Liver (tissue), 9 donors: ENCODE results near the gene SEC24C. TPM values are rescaled to one million over a fixed set of nuclear protein-coding genes. Genes with fewer than 3 reads are reported as not detected.

ENCODE experiments used
- DNase-seq: peaks from one replicate; pipeline ENCODE4 v3.0.0-alpha.2; 2017; ENCODE audit warnings: low spot score
- H3K27ac ChIP-seq, 2 donors: one replicate each; pipeline ENCODE4 v1.7.0; 2013; ENCODE audit warnings: inconsistent platforms in 2 of 2, low read length in 2 of 2, control low read depth in 1 of 2, low read depth in 1 of 2, mild to moderate bottlenecking in 1 of 2
- H3K27me3 ChIP-seq, 4 donors: one replicate each; pipeline versions ENCODE4 v1.6.1 to v1.7.0; 2013; ENCODE audit warnings: low read length in 3 of 4, inconsistent platforms in 1 of 4, mild to moderate bottlenecking in 1 of 4, moderate library complexity in 1 of 4; ENCODE audit not compliant: control insufficient read depth in 4 of 4, insufficient read depth in 4 of 4
- H3K36me3 ChIP-seq, 4 donors: one replicate each; pipeline versions ENCODE4 v1.6.1 to v1.7.0; 2013; ENCODE audit warnings: low read length in 3 of 4, mild to moderate bottlenecking in 3 of 4, low read depth in 1 of 4, moderate library complexity in 1 of 4; ENCODE audit not compliant: control insufficient read depth in 4 of 4, insufficient read depth in 3 of 4
- H3K4me1 ChIP-seq, 4 donors: one replicate each; pipeline versions ENCODE4 v1.6.1 to v1.7.0; 2013; ENCODE audit warnings: low read length in 3 of 4, mild to moderate bottlenecking in 3 of 4, moderate library complexity in 1 of 4; ENCODE audit not compliant: control insufficient read depth in 4 of 4, insufficient read depth in 4 of 4
- H3K4me3 ChIP-seq, 3 donors: one replicate each; pipeline versions ENCODE4 v1.6.1 to v1.7.0; 2013; ENCODE audit warnings: low read length in 3 of 3, control low read depth in 1 of 3, low read depth in 1 of 3, mild to moderate bottlenecking in 1 of 3
- H3K9ac ChIP-seq, 2 donors: one replicate each; pipeline ENCODE4 v1.7.0; 2013; ENCODE audit warnings: low read length in 2 of 2, mild to moderate bottlenecking in 2 of 2, moderate library complexity in 2 of 2, control low read depth in 1 of 2, low read depth in 1 of 2
- H3K9me3 ChIP-seq, 4 donors: one replicate each; pipeline versions ENCODE4 v1.6.1 to v1.7.0; 2013; ENCODE audit warnings: low read length in 3 of 4; ENCODE audit not compliant: control insufficient read depth in 4 of 4
- ATF3 ChIP-seq: IDR thresholded peaks from 2 replicates; pipeline ENCODE4 v1.6.1; 2016; ENCODE audit warnings: antibody characterized with exemption
- CTCF ChIP-seq: fragments of 150-350 bp; IDR thresholded peaks from 2 replicates; pipeline ENCODE4 v1.5.1; 2017; ENCODE audit warnings: improper control_type of control experiment, low read depth, low read length; ENCODE audit not compliant: missing input control
- FOXA2 ChIP-seq: IDR thresholded peaks from 2 replicates; pipeline ENCODE4 v1.6.1; 2016; ENCODE audit warnings: antibody characterized with exemption
- GABPA ChIP-seq, 2 donors: IDR thresholded peaks in 1 of 2; conservative IDR thresholded peaks in 1 of 2; 2 replicates each; pipeline ENCODE4 v1.6.1; 2016; ENCODE audit warnings: antibody characterized with exemption in 2 of 2, mild to moderate bottlenecking in 1 of 2, moderate library complexity in 1 of 2
- HNF4A ChIP-seq, 2 donors: conservative IDR thresholded peaks; 2 replicates each; pipeline ENCODE4 v1.6.1; 2016; ENCODE audit warnings: antibody characterized with exemption in 2 of 2, mild to moderate bottlenecking in 2 of 2
- HNF4G ChIP-seq: IDR thresholded peaks from 2 replicates; pipeline ENCODE4 v1.6.1; 2016; ENCODE audit warnings: antibody characterized with exemption
- JUND ChIP-seq, 2 donors: IDR thresholded peaks; 2 replicates each; pipeline ENCODE4 v1.6.1; 2016; ENCODE audit warnings: antibody characterized with exemption in 2 of 2
- MAX ChIP-seq: IDR thresholded peaks from 2 replicates; pipeline ENCODE4 v1.6.1; 2016; ENCODE audit warnings: antibody characterized with exemption
- NR2F2 ChIP-seq: IDR thresholded peaks from 2 replicates; pipeline ENCODE4 v1.6.1; 2016; ENCODE audit warnings: antibody characterized with exemption
- RAD21 ChIP-seq, 2 donors: IDR thresholded peaks; 2 replicates each; pipeline ENCODE4 v1.6.1; 2016; ENCODE audit warnings: antibody characterized with exemption in 2 of 2, mild to moderate bottlenecking in 2 of 2
- REST ChIP-seq: IDR thresholded peaks from 2 replicates; pipeline ENCODE4 v1.6.1; 2016; ENCODE audit warnings: antibody characterized with exemption, mild to moderate bottlenecking
- SP1 ChIP-seq: IDR thresholded peaks from 2 replicates; pipeline ENCODE4 v1.6.1; 2018; ENCODE audit warnings: antibody characterized with exemption, mild to moderate bottlenecking
- TAF1 ChIP-seq: conservative IDR thresholded peaks from 2 replicates; pipeline ENCODE4 v1.6.1; 2016; ENCODE audit warnings: antibody characterized with exemption, mild to moderate bottlenecking
- YY1 ChIP-seq: IDR thresholded peaks from 2 replicates; pipeline ENCODE4 v1.6.1; 2016; ENCODE audit warnings: antibody characterized with exemption, mild to moderate bottlenecking
- ZBTB33 ChIP-seq: IDR thresholded peaks from 2 replicates; pipeline ENCODE4 v1.6.1; 2016; ENCODE audit warnings: antibody characterized with exemption
- WGBS: extraction: QIAGEN DNeasy Blood & Tissue Kit; methylation state at CpG from one replicate; pipeline ENCODE4 v1.1.7; 2013; 5-methylcytosine and 5-hydroxymethylcytosine counted together
- polyA plus RNA-seq, 2 donors: library from polyadenylated mRNA; stranded (reverse) in 1 of 2; unstranded in 1 of 2; fragments of 200-250 nt in 1 of 2; fragments of >200 nt in 1 of 2; fragmentation: Nextera tagmentation in 1 of 2; extraction: Ambion mirVana in 1 of 2; gene quantifications; one replicate each; pipeline versions ENCODE4 v1.2.1 to v1.2.3, GENCODE V29; 2013 to 2015
- total RNA-seq, 2 donors: library from RNA; depleted of rRNA; stranded (reverse); fragments of >200 nt; gene quantifications; one replicate each; pipeline ENCODE4 v1.2.3, GENCODE V29; 2014
- donor health status: healthy.
- donor health status: healthy.
- donor health status: healthy.
- donor health status: healthy.
- donor health status: healthy.

SEC24C gene
- total and polyA plus RNA-seq, 4 donors: 15.0 to 48.1 (median 40.9) TPM

GRCh38 chr10:73774637-73775036, 30.5 kb downstream of the SEC24C start:
- 44% methylated on average over 5 of the region's 5 CpGs for WGBS
- H3K36me3 ChIP-seq: peaks cover 6 to 29% (median 18%) of the 10 kb centered on the region in 4 donors
- no peak for DNase-seq
- peaks cover 6 to 28% (median 25%) of the 10 kb centered on the region in 4 donors for H3K4me1 ChIP-seq
- TF ChIP-seq SP1 (no peak), RAD21 (IDR thresholded peaks at IDR 0.05) (peak; percentile 40 to 57)
- no peaks in the 10 kb centered on the region for H3K27me3 ChIP-seq
- no peak overlapping the region for H3K27ac ChIP-seq
- no peaks in the 10 kb centered on the region for H3K9me3 ChIP-seq
- no peak overlapping the region for H3K4me3 ChIP-seq
- peak overlapping the region in 1 of 2 donors; percentile 7 for H3K9ac ChIP-seq

- H3K4me3 ChIP-seq: no peak overlapping the region
- H3K36me3 ChIP-seq: peaks cover 4 to 12% (median 5%) of the 10 kb centered on the region in 4 donors
- TF ChIP-seq NR2F2: no peak
- TF ChIP-seq CTCF: no peak
- TF ChIP-seq ATF3: no peak
- TF ChIP-seq RAD21 (IDR thresholded peaks at IDR 0.05): no peak
- TF ChIP-seq REST: no peak
- TF ChIP-seq ZBTB33: no peak
- TF ChIP-seq JUND (IDR thresholded peaks at IDR 0.05): no peak
- TF ChIP-seq MAX: no peak
- no peak for TF ChIP-seq SP1
- no peak for TF ChIP-seq GABPA (IDR thresholded peaks at IDR 0.05 in 1 of 2, conservative IDR thresholded peaks at IDR 0.05 in 1 of 2)
- TF ChIP-seq YY1: no peak
- no peak for TF ChIP-seq HNF4A (conservative IDR thresholded peaks at IDR 0.05)
- no peak for TF ChIP-seq HNF4G
- no peak for TF ChIP-seq FOXA2
- no peak for TF ChIP-seq TAF1
- H3K9ac ChIP-seq: no peak overlapping the region
- no peaks in the 10 kb centered on the region for H3K27me3 ChIP-seq
- H3K9me3 ChIP-seq: no peaks in the 10 kb centered on the region
- H3K4me1 ChIP-seq: peaks cover 0 to 34% (median 32%) of the 10 kb centered on the region in 4 donors
- DNase-seq: no peak
- no peak overlapping the region for H3K27ac ChIP-seq
- WGBS: 96% methylated on average over 5 of the region's 5 CpGs
These were observed 34.8 kb downstream of the SEC24C start for GRCh38 chr10:73779018-73779417.
